ENCODE measurements around the gene MRPL51. TPM values are rescaled to one million over a fixed set of nuclear protein-coding genes. Genes with fewer than 3 reads are reported as not detected.
"Not testable (repeated sequence)": the region's sequence is repeated elsewhere in the genome, so short reads cannot be mapped to it uniquely, and the experiment has no call there.

MRPL51 gene
- total RNA-seq, 1 experiment from 2014 or later = 184 TPM

DNA sequence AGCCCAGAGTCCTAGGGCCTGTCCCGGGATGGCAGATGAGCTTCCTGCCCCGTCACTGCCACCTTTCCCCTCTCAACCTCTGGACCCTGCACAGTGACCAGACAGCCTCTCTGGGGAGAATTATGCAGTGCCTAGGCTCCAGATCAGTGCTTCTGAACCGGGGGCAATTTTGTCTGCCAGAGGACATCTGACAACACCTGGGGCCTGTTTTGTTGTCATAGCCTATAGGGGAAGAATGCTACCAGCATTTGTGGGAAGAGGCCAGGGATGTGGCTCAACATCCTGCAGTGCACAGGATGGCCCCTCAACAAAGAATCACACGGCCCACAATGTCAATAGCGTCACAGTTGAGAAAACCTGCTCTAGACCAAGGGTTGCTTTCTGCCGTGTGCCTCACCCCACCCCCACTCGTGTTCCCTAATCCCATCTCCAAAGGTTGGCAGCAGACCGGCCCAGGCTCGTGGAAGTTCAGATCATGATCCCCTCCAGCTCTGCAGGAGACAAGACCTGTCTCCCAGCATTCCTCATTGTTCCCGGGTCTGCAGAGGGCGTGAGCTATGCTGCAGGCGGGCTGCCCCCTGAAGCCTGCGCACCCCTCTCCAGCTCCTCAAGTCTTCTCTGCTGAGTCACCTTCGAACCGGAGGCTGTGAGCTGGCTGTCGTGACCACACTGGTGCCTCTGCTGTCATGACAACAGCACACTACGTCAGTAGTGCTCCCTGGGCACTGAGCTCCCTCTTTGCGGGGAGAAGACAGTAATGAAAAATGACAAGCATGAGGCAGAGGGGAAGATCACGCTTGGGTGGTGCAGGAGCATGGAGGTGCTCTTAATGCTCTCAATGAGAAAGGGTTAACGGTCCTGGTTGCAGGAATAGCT, 39.2 kb upstream of the MRPL51 start:
- peak; percentile 99 for DNase-seq (ENCODE audit: low read depth)

DNA sequence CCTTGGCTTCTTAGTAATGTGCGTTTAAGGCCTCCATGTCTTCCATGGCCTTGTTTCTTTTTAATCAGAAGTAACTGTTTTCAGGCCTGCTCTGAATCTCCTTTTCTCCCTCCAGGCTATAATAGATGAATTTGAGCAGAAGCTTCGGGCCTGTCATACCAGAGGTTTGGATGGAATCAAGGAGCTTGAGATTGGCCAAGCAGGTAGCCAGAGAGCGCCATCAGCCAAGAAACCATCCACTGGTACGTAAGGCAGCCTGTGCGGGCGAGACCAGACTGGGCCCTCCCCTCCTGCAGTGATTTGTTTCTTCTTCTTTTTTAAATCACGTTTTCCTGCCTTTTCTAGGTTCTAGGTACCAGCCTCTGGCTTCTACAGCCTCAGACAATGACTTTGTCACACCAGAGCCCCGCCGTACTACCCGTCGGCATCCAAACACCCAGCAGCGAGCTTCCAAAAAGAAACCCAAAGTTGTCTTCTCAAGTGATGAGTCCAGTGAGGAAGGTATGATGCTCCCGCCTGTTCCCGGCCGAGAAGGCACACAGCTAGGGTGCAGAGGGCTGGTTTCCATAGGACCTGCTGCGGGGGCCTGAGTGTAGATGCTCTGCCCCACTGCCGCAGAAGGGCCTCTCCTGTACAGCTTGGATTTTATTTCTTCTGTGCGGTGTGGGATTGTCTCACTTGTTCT, 37.7 kb upstream of the MRPL51 start:
- DNase-seq (ENCODE audit: low read depth) = no peak

DNA sequence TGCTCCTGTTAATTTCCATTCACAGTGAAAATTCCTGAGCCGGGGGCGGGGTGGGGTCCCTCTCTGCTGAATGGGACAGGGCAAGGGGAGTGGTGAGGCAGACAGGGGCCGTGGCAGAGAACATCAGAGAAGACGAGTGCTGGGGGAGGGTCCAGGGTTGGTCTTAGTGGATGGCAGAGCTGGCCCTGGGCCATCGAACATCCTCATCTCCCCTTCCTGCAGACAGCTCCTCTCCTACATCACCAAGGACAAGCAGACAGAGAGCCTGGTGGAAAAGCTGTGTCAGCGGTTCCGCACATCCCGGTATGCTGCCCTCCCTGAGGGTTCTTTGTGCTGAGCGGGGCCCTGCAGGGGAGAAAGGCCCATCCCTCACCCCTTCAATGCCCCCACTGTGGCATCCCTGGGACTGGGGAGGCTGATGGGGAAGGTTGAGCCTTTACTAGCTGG, 36.3 kb upstream of the MRPL51 start:
- no peak for DNase-seq (ENCODE audit: low read depth)

DNA sequence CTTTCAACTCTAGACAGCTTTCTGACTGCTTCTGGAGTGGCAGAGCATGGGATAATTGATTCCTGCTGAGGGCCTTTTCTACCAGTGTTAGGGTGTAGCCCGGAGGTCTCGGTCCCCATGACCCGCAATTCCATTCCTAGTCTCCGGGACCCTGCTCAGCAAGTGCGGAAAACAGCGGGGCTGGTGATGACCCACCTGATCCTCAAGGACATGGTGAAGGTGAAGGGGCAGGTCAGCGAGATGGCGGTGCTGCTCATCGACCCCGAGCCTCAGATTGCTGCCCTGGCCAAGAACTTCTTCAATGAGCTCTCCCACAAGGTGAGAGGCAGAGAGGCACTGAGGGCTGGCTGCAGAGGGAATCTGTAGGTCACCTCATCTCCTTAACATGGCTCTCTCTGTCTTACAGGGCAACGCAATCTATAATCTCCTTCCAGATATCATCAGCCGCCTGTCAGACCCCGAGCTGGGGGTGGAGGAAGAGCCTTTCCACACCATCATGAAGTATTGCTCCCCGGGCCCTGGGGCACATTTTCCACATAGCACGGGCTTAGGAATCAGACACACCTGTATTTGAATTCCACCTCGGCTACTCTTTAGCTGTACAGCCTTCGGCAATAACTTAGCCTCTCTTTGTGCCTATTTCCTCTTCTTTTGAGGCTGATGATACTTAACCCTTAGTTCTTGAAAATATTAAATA, 35.6 kb upstream of the MRPL51 start:
- no peak for DNase-seq (ENCODE audit: low read depth)

DNA sequence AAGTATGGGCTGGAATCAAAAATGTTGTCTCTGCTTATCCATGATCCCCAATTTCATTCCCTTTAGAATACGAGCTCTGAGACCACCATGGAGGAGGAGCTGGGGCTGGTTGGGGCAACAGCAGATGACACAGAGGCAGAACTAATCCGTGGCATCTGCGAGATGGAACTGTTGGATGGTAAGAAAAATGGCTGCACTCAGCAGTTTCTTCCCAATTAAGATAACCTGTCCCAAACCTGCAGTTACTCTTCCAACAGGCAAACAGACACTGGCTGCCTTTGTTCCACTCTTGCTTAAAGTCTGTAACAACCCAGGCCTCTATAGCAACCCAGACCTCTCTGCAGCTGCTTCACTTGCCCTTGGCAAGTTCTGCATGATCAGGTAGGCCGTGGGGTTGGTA, 34.6 kb upstream of the MRPL51 start:
- DNase-seq (ENCODE audit: low read depth) = no peak

DNA sequence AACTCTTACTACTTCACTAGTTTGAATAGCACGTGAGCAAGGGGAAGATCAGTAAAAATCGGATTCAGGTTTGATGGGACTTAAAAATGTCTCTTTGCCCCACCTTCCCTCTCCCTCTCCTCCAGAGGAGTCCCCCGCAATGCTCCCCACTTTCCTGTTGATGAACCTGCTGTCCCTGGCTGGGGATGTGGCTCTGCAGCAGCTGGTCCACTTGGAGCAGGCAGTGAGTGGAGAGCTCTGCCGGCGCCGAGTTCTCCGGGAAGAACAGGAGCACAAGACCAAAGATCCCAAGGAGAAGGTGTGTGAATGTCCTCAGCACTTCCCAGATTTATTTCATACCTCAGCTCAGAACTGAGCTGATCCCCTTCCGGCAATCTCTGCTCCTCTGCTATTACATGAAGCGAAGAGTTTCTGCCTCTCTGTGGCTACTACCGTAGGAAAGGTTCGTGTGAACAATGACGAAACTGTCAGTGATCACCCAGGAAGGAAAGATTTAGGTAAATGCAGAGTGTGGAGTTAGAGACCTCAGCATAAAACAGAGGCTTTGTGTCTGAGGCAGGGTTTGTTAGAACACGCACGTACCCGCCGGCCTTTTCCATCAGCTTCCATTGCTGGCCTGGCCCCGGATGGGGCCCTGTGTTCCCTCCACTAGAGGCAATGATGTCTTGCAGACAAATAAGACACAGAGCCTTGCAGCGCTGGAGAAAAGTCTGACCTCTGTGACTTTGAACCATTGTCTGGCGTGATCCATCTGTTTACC, 33.9 kb upstream of the MRPL51 start:
- DNase-seq (ENCODE audit: low read depth) = no peak

DNA sequence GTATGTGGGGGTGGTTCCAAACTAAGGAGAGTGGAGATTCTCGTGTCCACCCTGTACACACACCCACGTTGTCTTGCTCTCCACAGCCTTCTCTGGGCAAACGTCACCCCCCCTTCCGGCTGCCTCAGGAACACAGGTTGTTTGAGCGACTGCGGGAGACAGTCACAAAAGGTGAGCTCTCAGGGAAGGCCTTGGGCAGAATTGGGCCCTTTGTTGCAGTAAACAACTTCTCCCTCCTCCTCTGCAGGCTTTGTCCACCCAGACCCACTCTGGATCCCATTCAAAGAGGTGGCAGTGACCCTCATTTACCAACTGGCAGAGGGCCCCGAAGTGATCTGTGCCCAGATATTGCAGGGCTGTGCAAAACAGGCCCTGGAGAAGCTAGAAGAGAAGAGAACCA, 33.1 kb upstream of the MRPL51 start:
- DNase-seq (ENCODE audit: low read depth) = no peak

DNA sequence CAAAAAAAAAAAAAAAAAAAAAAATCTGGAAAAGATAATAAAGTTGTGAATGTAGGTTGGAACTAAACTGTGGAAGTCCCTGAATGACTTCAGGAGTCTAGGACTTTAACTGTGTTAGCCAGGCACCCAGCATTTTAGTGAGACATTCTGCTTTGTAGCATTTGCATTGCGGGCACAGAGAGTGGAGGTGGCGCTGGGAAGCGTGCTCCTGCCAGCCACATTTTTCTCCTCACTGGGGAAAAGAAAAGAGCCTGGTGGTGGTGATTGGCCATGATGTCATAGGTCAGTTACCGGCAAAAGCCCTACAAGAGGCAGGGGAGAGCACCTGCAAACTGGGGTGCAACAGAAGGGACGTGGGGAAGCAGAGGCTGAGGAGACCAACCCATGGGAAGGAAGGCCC, 31.6 kb upstream of the MRPL51 start:
- no peak for DNase-seq (ENCODE audit: low read depth)

DNA sequence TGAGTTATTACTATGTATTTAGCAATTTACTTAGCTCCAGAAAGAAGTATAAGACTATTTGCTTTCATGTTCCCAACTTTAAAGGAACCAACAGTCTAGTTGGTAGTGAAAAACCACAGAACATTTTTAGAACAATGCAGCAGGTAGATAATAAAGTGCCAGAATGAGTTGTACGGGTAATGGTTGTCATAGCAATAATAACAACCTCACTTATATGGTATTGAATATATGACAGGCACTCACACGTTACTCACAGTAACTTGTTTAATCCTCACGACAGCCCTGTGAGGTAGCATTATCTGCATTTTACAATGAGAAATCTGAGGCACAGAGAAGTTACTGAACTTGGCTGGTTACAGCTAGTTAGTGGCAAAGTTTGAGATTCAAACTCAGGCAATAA, 30.6 kb upstream of the MRPL51 start:
- DNase-seq (ENCODE audit: low read depth) = no peak

DNA sequence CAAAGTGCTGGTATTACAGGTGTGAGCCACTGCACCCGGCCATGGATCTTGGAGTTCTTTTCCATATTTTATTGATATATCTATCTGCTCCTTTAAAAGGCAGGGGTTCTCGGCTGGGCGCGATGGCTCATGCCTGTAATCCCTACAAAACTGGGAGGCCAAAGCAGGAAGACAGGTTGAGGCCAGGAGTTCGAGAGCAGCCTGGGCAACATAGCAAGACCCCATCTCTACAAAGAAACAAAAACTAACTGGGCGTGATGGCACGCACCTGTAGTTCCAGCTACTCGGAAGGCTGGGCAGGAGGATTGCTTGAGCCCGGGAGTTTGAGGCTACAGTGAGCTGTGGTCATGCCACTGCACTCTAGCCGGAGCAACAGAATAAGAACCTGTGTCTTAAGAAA, 29.1 kb upstream of the MRPL51 start:
- DNase-seq (ENCODE audit: low read depth) = no peak

DNA sequence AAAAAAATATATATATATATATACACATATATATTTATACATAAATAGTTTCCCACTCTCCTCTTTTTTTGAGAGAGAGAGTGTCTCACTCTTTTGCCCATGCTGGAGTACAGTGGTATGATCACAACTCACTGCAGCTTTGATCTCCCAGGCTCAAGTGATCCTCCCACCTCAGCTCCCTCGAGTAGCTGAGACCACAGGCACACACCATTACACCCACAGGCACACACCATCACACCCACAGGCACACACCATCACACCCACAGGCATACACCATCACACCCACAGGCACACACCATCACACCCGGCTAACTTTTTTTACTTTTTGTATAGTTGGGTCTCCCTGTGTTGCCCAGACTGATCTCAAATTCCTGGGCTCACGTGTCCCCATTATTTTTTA, 27.1 kb upstream of the MRPL51 start:
- DNase-seq (ENCODE audit: low read depth) = no peak

DNA sequence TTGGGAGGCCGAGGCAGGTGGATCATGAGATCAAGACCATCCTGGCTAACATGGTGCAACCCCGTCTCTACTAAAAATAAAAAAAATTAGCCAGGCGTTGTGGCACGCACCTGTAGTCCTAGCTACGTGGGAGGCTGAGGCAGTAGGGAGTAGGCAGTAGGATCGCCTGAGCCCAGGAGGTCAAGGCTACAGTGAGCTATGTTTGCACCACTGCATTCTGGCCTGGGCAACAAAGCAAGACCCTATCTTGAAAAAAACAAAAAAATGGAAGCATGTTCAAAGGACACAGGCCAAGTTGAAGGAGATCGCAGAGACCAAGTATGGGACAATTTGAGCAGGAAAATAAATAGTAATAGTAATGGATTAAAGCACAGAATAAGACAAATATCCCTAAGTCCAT, 15.0 kb upstream of the MRPL51 start:
- no peak for DNase-seq (ENCODE audit: low read depth)

DNA sequence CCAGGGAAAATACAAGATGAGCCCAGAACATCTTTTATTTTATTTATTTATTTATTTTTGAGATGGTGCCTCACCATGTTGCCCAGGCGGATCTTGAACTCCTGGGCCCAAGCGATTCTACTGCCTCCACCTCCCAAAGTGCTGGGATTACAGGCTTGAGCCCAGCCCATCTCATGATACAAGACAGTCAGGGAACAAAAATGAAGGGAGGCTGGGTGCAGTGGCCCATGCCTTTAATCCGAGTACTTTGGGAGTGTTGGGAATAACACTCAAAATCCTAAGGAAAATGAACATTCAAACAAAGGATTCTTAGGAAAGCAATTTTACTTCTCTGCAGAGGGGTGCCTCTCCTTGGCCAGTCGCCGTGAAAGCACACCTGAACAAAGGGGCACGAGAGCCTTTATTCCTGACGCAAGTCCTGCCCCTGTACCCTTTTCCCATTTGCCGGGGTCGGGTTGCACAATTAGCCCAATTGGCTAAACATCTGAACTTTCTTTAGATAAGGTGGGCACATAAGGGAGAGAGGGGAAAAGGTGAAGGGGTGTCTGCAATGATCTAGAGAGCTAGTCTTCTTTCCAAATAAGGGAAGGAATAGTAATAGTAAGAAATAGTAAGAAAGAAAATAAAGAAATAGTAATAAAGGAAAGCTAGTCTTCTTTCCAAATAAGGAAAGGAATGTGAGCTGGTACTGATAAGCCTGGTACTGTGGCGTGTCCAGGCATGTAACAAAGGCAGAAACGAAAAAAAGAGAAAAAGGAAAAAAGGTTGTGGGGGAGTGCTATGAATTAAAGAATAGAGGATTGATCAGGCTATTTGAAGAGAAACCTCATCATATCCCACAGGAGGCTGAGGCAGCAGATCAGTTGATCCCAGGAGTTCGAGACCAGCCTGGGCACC, 14.3 kb upstream of the MRPL51 start:
- no peak for DNase-seq (ENCODE audit: low read depth)

DNA sequence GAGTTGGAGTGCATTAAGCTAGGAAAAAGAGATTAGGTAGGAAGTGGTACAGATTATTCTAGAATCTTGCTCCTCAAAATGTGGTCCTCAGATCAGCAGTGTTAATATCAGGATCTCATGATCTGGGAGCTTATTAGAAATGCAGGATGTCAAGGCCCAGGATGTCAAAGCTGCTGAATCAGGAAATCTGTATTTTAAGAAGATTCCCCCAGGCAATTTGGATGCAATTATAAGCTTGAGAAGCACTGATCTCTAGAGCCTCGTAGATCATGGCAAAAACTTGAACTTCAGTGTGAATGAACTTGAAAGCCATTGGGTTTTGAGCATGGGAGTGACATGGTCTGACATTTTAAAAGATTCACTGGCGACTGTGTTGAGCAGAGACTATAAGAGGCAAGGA, 7.4 kb upstream of the MRPL51 start:
- DNase-seq (ENCODE audit: low read depth) = no peak

DNA sequence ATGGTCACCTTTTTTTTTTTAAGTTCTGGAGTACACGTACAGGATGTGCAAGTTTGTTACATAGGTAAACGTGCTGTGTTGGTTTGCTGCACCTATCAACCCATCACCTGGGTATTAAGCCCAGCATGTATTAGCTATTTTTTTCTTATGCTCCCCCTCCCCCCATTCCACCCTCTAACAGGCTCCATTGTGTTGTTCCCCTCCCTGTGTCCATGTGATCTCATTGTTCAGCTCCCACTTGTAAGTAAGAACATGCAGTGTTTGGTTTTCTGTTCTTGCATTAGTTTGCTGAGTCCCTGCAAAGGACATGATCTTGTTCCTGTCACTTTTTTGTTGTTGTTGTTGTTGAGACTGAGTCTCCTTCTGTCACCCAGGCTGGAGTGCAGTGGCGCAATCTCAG, 4.2 kb upstream of the MRPL51 start:
- not testable (repeated sequence) for DNase-seq (ENCODE audit: low read depth)

DNA sequence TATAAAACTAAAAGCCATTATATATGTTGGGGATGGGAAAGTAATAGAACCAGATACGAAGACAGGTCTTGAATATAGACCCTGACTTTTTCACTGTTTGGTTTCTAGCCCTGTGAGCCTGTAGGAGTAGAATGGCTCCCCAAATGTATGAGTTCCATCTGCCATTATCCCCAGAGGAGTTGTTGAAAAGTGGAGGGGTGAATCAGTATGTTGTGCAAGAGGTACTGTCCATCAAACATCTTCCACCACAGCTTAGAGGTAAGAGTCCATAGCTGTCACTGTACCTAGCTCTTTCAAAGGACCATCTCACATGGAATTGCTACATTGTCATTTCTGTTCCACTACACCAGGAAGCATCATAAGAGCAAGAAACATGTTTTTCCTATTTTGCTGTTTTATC, 1.9 kb upstream of the MRPL51 start:
- DNase-seq (ENCODE audit: low read depth) = peak; percentile 11

DNA sequence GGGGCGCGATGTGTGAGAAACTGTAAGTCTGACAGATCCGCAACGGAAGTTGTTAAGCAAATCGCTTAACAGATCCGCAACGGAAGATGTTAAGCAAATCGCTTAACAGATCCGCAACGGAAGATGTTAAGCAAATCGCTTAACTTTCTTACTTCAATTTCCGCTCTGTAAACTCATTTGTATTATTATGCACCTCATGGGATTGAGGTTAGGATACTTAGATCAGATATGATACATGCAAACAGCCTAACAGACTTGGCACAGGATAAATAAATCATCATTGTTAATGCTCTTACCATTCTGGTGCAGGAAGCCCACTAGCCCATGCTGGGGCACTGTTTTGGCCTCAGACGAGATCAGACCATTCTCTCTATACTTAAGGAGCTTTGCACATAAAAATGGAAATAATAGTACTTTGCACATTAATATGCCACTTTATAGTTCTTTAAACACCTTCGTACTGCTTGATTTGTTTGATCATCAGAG, 1.2 kb upstream of the MRPL51 start:
- DNase-seq (ENCODE audit: low read depth) = no peak

DNA sequence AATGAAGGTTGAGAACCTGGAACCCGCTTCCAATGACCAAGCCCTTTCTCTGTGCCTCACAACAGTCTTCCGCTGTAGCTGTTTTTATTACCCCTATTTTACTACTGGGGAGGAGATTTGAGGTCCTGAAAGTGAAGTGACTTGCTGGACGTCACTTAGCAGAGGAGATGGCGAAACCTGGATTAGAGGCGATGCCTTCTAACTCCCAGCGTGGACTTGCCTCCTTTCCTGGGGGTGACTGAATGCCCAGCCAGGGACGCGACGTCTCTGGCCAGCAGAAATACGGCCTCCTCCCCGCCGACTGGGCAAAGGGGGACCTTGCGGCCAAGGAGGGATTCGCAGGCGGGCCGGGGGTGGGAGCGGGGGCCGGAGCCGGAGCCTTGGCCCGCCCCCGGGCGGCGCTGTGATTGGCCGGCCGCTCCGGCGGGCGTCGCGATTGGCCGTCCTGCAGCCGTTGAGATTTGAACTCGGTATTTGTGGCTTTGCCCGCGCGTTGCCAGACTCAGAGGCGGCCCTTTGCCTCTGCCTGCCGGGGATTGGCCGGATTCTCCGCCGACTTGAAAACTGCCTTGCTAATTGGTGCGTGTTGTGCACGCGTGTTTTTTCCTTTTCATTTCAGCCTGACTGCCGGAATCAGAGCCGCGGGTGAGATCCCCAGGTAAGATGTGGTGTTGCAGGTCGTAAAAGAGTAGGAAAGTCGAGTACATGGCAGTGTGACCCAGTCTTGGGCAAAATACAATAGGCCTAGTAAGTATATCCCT, 615 bp upstream of the MRPL51 start, which contains the start of gene NCAPD2:
Gene NCAPD2, plus strand, starts transcription at position 606 of the 761 bp plus-strand sequence. CDS start 997 bp downstream, outside the sequence.
- DNase-seq (ENCODE audit: low read depth) = peak; percentile 96

DNA sequence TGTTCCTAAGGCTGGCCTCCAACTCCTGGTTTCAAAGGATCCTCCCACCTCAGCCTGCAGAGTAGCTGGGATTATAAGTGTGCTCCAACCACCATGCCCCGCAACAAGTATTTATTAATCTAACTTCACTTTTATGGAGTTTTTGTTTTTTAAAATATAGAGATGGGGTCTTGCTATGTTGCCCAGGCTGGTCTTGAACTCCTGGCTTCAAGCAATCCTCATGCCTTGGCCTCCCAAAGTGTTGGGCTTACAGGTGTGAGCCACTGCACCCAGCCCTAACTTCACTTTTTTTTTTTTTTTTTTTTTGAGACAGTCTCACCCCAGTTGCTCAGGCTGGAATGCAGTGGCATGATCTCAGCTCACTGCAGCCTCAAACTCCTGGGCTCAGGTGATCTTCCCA, 2.4 kb downstream of the MRPL51 start:
- not testable (repeated sequence) for DNase-seq (ENCODE audit: low read depth)

DNA sequence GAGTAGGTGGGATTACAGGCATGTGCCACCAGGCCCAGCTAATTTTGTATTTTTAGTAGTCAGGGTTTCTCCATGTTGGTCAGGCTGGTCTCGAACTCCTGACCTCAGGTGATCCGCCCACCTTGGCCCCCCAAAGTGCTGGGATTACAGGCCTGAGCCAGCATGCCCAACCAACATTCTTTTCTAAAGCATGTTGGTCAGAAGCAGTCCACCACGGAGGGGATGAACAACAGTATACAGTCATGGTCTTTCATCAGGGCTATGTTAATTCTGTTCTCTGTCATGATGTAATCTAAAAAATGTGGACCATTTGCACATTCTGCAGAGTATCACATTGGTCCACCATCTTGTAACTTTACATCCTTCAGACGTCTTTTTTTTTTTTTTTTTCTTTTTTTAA, 3.6 kb downstream of the MRPL51 start:
- DNase-seq (ENCODE audit: low read depth) = no peak

Data from RPMI7951 (cell line).